NCI-H146 treated with DMSO at 0.1 percent for 48 hours (cell line): Measurements from ENCODE around the gene POLN.

Experiments used
- DNase-seq: peaks from one replicate; lab custom pipeline; 2025; ENCODE audit not compliant: unreplicated experiment; lab: John Stamatoyannopoulos, UW

The POLN gene

GRCh38 chr4:2252530-2253091 lies 10.7 kb upstream of the POLN start:
- DNase-seq: no peak

DNA sequence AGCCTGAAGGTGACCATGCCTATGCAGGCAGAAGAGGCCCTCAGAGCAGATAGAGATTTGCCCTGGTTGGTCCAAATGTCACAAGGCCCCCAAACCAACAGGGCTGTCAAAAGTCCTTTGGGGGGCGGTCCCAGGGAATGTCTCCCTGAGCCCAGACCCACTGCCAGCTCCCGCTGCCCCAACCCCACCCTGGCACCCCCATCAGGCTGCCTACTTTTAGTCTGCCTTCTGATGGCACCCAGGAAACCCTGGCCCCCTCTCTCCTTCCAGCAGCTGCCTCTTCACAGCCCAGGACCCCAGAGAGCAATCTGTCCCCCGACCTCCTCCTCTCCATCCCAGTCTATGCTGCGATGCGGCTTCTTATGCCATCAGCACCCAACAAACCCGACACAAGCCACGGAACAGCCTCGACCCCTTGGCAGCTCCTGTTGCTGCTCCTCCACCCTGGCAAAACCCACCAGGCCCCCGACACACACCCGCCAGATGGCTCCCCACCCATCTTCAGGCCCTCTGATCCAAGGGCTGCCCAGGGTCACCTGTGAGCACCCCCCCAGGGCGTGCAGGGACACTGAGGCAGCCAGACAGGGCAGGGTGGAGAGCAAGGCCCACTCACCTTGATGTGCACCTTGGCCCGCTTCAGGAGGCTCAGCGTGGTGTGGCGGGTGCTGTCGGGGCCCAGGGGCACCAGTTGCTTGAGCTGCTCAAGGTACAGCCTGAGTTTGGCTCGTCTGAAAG lies 10.0 kb upstream of the POLN start:
- DNase-seq: no peak

GRCh38 chr4:2251073-2251794 lies 9.3 kb upstream of the POLN start:
- no peak for DNase-seq

DNA sequence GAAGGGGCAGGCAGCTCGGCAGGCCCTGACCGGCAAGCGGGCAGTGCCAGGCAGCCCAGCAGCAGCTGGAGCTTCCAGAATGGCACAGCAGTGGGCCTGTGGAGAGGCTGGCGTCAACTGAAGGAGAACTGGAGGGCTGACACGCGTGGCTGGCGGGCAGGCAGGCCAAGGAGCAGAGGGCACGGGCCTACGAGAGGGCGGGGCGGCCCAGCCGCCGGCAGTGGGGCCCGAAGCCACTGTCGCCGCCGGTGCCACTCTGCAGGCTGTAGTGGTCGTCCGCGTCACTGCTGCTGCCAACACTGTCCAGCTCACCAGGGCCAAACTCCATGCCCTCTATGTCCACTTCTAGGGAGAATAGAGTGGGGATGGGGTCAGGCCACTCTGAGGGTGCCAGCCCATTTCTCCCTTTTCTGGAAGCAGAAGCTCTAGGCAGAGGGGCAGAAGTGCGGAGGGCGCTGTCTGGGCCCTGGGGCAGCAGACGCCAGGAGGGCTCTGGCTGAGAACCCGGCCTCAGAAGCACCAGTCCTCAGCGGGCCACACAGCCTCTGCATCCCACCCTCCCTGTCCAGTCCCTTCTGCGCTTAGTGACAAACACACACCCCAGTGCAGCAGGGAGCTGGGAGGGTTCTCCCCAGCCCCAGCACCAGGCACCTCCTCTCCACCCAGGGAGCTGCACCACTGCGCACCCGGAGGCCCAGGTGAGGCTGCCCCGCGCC lies 8.6 kb upstream of the POLN start:
- DNase-seq: no peak

DNA sequence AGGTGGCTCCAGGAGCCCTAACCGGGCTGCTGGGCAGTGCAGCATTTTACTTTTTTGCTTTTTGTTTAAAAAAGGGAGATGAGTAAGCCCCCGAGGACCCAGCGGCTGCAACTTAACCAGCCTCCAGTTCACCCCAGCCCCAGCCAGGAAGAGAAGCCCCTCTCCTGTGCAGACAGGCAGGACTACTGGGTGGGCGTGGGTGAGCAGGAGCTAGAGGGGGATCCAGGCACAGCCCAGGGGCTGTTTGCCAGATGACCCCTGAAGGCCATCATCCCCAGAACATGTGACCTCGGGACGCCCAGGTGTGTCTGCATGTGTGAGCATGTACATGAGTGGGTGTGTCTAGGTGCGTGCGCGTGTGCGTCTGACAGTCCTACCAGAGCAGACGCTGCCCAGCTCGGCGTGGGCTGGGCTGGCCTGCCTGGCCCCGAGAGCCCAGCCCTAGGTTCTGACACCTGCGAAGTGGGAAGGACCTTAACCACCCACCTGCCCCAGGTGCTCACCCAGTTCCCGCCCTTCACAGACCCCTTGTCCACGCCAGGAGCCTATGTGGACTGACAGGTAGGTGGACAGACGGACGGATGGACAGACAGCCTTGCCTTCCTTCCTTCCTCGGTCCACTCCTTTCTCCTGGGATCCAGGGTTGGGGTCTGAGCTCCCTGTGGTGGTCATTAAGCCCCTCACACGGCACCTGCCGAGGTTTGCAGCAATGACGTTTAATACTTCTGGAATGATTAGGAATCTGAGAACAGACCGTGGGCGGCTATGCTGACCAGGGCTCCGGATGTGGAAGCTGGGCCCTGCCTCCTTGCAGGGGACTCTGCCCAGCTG lies 7.8 kb upstream of the POLN start:
- no peak for DNase-seq

DNA sequence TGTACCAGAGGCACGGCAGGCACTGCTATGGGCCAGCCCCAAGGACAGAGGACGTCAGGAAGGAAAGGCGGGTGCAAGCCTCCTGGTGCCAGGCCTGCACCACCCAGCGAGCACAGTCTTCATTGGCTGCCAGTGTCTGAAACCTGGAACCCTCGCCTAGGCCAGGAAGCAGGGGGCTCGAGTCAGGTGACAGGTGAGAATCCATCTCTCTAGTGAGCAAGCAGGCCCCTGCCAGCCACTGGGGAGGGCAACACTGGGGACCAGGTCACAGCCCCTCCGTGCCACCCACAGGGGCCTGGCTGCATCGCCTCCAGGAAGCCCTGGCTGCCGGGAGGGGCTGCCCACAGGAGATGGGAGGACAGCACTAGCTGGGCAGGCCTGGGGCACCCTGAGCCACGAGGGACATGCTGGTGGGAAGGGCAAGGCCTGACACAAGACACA lies 6.9 kb upstream of the POLN start:
- no peak for DNase-seq

DNA sequence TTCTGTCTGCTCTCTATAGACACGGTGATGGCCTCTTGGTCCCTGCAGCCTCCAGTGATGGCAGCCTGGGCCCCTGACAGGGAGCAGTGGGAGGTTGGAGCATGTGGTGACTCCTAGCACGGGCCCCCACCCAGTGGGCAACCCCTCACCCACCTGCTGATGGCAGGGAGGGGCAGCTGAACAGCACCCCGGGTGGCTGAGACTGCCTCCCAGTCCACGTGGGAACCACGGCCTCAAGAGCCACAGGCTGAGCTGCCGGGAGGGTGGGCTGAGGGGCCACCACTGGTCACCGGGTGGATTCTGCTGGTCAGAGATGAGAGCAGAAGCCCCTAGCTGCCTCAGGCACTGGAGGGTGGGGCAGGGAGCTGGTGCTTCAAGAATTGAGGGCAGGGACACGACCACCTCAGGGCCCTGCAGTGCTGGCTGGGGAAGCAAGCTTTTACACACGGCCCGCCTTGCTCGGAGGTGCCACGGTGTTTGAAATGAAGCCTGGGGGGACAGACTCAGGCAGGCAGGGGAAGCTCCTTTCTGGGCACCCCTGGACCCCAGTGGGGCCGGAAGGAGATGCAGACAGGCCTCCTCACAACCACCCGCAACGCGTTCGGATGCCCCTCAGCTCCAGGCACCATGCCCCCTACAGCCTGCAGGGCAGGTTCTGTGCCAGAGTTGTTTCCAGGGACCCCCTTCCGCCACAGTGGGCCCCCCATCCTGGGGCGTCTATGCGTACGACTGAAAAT lies 6.3 kb upstream of the POLN start:
- DNase-seq: no peak

GRCh38 chr4:2247128-2248043 lies 5.5 kb upstream of the POLN start:
- no peak for DNase-seq

GRCh38 chr4:2246384-2247127 lies 4.6 kb upstream of the POLN start:
- DNase-seq: no peak

- DNase-seq: no peak
Observed at GRCh38 chr4:2245787-2246275, 3.9 kb upstream of the POLN start.

- DNase-seq: no peak
Observed at GRCh38 chr4:2245057-2245786, 3.3 kb upstream of the POLN start.

- peak; percentile 14 for DNase-seq
Observed at GRCh38 chr4:2243681-2244380, 1.9 kb upstream of the POLN start.

DNA sequence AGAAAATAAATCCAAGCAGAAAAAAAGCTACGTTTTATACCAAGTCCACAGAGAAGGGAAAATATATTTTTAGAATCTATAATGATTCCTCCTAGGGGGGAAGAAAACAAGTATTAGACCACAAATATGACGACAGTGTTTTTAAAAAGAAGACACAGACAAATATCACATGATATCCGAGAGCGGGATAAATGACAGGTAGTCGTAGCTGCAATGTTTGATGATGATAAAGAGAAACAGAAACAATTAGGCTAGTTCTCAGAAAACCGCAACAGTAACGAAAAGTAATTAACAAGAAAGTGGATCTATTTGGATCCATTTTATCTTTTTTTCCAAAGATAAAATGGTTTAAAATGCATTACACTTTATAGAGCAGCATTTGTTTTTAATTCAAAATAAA lies 918 bp downstream of the POLN start:
- no peak for DNase-seq

DNA sequence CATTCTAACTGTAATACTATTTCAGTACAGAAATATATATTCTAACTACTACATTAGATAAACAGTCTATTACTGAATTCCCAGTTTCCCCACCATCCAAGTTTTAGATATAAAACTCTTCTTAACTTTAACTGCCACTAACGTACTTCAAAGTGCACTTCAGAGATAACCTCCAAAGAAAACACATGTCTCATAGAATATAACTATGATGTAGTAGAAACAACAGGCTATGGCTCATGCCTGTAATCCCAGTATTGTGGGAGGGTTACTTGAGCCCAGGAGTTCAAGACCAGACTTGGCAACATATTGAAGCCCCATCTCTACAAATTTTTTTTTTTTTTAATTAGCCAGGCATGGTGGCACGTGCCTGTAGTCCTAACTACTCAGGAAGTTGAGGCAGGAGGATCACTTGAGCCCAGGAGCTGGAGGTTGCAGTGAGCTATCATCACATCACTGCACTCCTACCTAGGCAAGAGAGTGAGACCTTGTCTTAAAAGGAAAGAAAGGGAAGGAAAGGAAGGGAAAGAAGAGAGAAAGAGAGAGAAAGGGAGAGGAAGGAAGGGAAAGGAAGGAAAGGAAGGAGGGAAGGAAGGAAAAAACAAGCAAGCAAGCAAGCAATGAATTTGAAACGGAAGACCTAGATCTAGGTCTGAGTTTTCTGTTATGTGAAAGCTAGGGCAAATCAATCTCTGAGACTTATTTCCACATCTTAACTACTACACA lies 4.8 kb downstream of the POLN start:
- no peak for DNase-seq

GRCh38 chr4:2231082-2231481 lies 10.8 kb downstream of the POLN start:
- no peak for DNase-seq

DNA sequence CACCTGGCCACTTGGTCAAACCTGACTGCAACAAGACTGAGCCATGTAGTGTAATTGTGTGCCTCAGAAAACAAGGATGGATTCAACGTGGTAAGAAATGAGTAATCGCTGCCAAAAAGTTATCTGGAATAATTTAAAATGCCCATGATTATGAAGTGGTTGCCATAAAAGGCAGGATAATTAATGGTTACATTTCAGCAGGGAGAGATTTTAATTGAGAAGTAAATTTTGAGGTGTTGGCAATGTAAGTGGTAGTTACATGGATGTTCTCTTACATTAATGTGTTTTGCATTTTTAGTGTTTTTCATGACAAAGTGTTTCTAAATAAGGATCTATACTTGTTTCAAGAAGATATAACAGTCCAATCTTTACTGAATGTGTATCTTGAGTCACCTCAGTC lies 15.7 kb downstream of the POLN start:
- no peak for DNase-seq
